Pancreas (tissue), 10 donors: ENCODE results near the gene TMEM237. TPM values are rescaled to one million over a fixed set of nuclear protein-coding genes. Genes with fewer than 3 reads are reported as not detected.

Source experiments
- ATAC-seq, 4 donors: fragments of 200-7000 bp; cut with Tn5 transposase; one replicate each; pipeline versions ENCODE4 v1.8.0 to v1.9.1; 2020; ENCODE audit warnings: mild to moderate bottlenecking in 4 of 4, moderate library complexity in 4 of 4
- DNase-seq, 6 donors: peaks; one replicate each; pipeline ENCODE4 v3.0.0-alpha.2; 2020
- FAIRE-seq: peaks from 2 replicates; lab custom pipeline; 2012; peaks lifted over from hg19 to GRCh38; lab: Jason Lieb, UNC
- H3K27ac ChIP-seq, 4 donors: fragments of 200-600 bp; sonication (generic); 1 replicate in 3 of 4; 2 replicates in 1 of 4; pipeline versions ENCODE4 v1.5.0 to v1.8.0; 2020
- H3K27me3 ChIP-seq, 4 donors: fragments of 200-600 bp; one replicate each; pipeline ENCODE4 v1.8.0; 2021
- H3K36me3 ChIP-seq, 3 donors: fragments of 200-600 bp; sonication (generic) in 1 of 3; one replicate each; pipeline versions ENCODE4 v1.5.0 to v1.8.0; 2020 to 2021
- H3K4me1 ChIP-seq, 3 donors: fragments of 200-600 bp; one replicate each; pipeline ENCODE4 v1.8.0; 2021
- H3K4me3 ChIP-seq, 4 donors: fragments of 200-600 bp; sonication (generic) in 2 of 4; one replicate each; pipeline versions ENCODE4 v1.5.0 to v1.8.0; 2020 to 2021
- H3K9me3 ChIP-seq, 4 donors: fragments of 200-600 bp; one replicate each; pipeline ENCODE4 v1.8.0; 2021
- WGBS, 2 donors: extraction: QIAGEN DNeasy Blood & Tissue Kit; methylation state at CpG; one replicate each; pipeline ENCODE4 v1.1.7; 2013; 5-methylcytosine and 5-hydroxymethylcytosine counted together
- intact Hi-C, 3 donors: fragments of 100-400 bp; cut with DNase I; formaldehyde crosslinking; loops; one replicate each; pipeline versions ENCODE4 v1.11.1 to v1.14.2; 2022
- polyA plus RNA-seq, 2 donors: library from polyadenylated mRNA; stranded (reverse); fragments of 200-250 nt; gene quantifications; one replicate each; pipeline ENCODE4 v1.2.3, GENCODE V29; 2013
- total RNA-seq, 6 donors: library from RNA; stranded (reverse); fragmentation: NEBNext Ultra II Directional in 4 of 6; extraction: Animal tissue kit (Norgen Biotek cat#: 25700) in 4 of 6; gene quantifications; one replicate each; pipeline versions ENCODE4 v1.2.1 to v1.2.4, GENCODE V29; 2021 to 2023
- TF ChIP-seq, protein P1 (sequence below), 4 donors: fragments of 200-600 bp; sonication (generic) in 3 of 4; IDR thresholded peaks; one replicate each; pipeline versions ENCODE4 v1.5.0 to v1.8.0; 2021; ENCODE audit warnings: antibody characterized with exemption in 4 of 4
- donor health status: healthy with polysubstance abuse.
- donor health status: DM: no; HTN: no; CAD: no; lungs with moderate emphysema.
- donor health status: DM: no; HTN: no; CAD: no.
- donor health status: control.
- donor health status: control.
- donor health status: Bipolar disorder and iron deficiency.
- donor health status: DM: yes; HTN: yes; CAD: no.
- donor health status: DM: no; HTN: no; CAD: no.
- donor health status: DM: no; HTN: no; CAD: no.
- donor health status: DM: yes; HTN: yes; CAD: no.

The TMEM237 gene
- total and polyA plus RNA-seq, 8 donors: 3.0 to 9.6 (median 4.9) TPM

DNA sequence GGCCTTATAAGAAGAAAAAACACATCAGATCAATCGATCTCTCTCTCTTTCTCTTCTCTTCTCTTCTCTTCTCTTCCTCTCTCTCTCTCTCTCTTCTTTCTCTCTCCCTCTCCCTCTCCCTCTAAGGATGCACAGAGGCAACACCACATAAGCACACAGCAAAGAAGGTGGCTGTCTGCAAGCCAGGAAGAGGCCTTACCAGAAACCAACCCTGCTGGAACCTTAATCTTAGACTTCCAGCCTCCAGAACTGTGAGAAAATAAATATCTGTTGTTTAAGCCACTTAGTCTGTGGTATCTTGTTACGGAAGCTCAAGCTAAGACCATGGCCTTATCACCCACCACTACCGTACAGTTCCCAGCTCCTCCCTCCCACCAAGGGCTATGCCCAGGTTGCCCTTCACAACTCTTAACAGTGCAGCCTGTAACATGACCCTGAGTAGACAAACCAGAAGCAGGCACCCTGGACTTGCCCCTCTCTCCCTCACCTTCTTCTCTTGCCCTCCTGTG, 25.2 kb upstream of the TMEM237 start:
- no peaks in the 10 kb centered on the region for H3K4me1 ChIP-seq
- TF ChIP-seq, protein P1, sequence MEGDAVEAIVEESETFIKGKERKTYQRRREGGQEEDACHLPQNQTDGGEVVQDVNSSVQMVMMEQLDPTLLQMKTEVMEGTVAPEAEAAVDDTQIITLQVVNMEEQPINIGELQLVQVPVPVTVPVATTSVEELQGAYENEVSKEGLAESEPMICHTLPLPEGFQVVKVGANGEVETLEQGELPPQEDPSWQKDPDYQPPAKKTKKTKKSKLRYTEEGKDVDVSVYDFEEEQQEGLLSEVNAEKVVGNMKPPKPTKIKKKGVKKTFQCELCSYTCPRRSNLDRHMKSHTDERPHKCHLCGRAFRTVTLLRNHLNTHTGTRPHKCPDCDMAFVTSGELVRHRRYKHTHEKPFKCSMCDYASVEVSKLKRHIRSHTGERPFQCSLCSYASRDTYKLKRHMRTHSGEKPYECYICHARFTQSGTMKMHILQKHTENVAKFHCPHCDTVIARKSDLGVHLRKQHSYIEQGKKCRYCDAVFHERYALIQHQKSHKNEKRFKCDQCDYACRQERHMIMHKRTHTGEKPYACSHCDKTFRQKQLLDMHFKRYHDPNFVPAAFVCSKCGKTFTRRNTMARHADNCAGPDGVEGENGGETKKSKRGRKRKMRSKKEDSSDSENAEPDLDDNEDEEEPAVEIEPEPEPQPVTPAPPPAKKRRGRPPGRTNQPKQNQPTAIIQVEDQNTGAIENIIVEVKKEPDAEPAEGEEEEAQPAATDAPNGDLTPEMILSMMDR (IDR thresholded peaks at IDR 0.05): no peak
- no peak for FAIRE-seq
- no peak overlapping the region for H3K27ac ChIP-seq
- intact Hi-C loops: no loop called here
- H3K36me3 ChIP-seq: no peaks in the 10 kb centered on the region
- no peaks in the 10 kb centered on the region for H3K27me3 ChIP-seq
- ATAC-seq: no peak
- DNase-seq: no peak
- H3K9me3 ChIP-seq: no peaks in the 10 kb centered on the region
- H3K4me3 ChIP-seq: no peak overlapping the region
- 43 to 60% methylated on average over 3 of the region's 3 CpGs for WGBS, 2 donors

DNA sequence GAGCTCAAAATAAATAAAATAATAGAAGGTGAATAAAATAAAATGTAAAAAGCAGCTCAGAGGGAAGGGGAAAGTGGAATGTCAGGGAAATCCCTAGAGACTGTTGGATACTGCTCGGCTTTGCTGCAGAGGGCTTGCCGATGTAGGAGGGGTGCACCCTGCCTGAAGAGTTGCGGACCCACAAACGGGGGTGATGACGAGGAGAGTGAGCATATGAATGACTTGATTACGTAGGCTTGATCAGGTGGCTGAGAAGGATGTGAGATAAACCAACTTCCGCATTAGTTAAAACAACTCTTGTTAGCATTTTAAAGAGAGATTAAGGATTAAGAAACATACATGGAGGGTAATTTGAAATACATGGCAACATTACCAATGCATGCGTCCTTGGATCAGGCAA, 21.0 kb upstream of the TMEM237 start:
- H3K9me3 ChIP-seq: no peaks in the 10 kb centered on the region
- H3K4me3 ChIP-seq: no peak overlapping the region
- no peak for FAIRE-seq
- H3K4me1 ChIP-seq: no peaks in the 10 kb centered on the region
- 65 to 79% methylated on average over 8 of the region's 8 CpGs for WGBS, 2 donors
- TF ChIP-seq, protein P1 (IDR thresholded peaks at IDR 0.05): no peak
- no peak for ATAC-seq
- intact Hi-C loops: no loop called here
- H3K27me3 ChIP-seq: no peaks in the 10 kb centered on the region
- DNase-seq: no peak
- H3K27ac ChIP-seq: no peak overlapping the region
- H3K36me3 ChIP-seq: no peaks in the 10 kb centered on the region

DNA sequence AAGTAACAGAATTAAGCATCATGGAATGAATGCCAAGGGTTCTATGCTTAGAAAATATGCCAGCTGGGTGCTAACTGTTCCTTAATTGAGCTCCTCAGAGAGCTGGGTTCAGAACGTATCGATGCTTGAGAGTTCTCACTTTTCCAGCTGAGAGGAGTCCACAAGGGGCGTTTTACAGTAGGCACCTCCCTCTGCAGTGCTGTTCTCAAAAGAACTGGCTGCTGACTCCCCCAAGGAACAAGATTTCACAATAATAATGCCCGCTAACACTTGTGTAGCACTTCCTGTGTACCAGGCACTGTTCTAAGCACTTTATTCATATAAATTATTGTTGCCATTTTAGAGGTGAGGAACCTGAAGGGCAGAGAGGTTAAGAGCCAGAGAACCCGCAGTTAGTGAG, 18.1 kb upstream of the TMEM237 start:
- WGBS, 2 donors: 43 to 46% methylated on average over 5 of the region's 5 CpGs
- Histone ChIP-seq H3K36me3 (no peaks in the 10 kb centered on the region), H3K4me3 (no peak overlapping the region), H3K4me1 (no peaks in the 10 kb centered on the region), H3K9me3 (no peaks in the 10 kb centered on the region), H3K27ac (no peak overlapping the region), H3K27me3 (no peaks in the 10 kb centered on the region)
- intact Hi-C loops: no loop called here
- DNase-seq (no peak), ATAC-seq (no peak), FAIRE-seq (no peak)
- TF ChIP-seq, protein P1 (IDR thresholded peaks at IDR 0.05): no peak

DNA sequence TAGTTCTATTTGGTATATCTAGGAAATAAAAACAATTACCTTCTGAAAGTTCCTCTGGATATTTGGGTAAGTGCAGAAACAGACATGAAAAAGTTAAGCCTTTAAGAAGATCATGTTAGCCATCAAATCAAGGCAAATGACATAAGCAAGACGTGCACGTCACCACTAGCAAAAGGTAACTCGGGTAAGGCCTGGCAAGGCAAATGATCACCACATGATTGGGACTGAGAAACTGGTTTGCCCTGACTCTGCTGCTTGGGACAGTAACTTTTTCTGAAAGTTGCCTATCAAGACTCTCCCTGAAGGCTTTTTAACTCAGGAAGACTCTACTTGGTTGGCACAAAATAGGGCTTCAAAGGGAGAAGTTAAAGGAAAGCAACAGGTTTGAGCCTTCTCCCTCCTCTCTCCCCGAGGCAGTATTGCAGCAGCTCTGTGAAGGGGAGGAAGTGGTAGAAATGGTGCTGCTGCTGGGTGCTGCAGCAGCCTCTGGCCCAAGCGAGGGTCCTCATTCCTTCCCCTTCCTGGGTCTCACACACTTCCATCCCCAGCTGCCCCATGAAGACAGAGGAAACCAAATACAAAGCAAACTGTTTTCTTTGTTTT, 17.1 kb upstream of the TMEM237 start:
- FAIRE-seq (no peak), ATAC-seq (no peak), DNase-seq (no peak)
- TF ChIP-seq, protein P1 (IDR thresholded peaks at IDR 0.05): no peak
- Histone ChIP-seq H3K27me3 (no peaks in the 10 kb centered on the region), H3K4me1 (no peaks in the 10 kb centered on the region), H3K27ac (no peak overlapping the region), H3K9me3 (no peaks in the 10 kb centered on the region), H3K4me3 (no peak overlapping the region), H3K36me3 (no peaks in the 10 kb centered on the region)
- intact Hi-C loops: no loop called here
- 52 to 60% methylated on average over 5 of the region's 5 CpGs for WGBS, 2 donors

DNA sequence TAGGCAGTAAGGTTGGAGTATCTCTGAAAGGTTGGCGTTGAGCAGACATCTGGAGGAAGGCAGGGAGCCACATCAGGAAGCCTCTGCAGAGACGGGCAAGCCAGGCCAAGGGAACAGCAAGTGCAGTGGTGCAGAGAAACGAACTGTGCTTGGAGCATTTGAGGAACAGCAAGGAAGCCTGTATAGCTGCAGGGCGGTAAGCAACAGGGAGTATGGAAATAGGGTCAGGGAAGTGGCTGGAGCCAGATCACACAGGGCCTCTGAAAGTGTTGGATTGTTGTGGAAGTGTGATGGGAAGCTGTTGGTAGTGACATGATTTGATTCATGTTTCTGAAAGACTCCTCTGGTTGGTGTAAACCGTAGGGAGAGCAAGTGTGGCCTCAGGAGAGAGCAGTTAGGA, 13.4 kb upstream of the TMEM237 start:
- no peaks in the 10 kb centered on the region for H3K27me3 ChIP-seq
- no peak for DNase-seq
- TF ChIP-seq, protein P1 (IDR thresholded peaks at IDR 0.05): no peak
- FAIRE-seq: no peak
- no peaks in the 10 kb centered on the region for H3K4me1 ChIP-seq
- intact Hi-C loops: no loop called here
- WGBS, 2 donors: 70 to 75% methylated on average over 5 of the region's 5 CpGs
- no peaks in the 10 kb centered on the region for H3K9me3 ChIP-seq
- no peak overlapping the region for H3K4me3 ChIP-seq
- no peak for ATAC-seq
- no peaks in the 10 kb centered on the region for H3K36me3 ChIP-seq
- H3K27ac ChIP-seq: no peak overlapping the region
